SK-N-SH (cell line): ENCODE measurements around the gene OGDH. TPM values are rescaled to one million over a fixed set of nuclear protein-coding genes. Genes with fewer than 3 reads are reported as not detected.

ENCODE experiments used
- CTCF ChIA-PET: fragments of 300-600, 350-600 bp; formaldehyde crosslinking; extraction: SDS; loops from one replicate; lab custom pipeline; 2021; lab: Yijun Ruan, JAX
- POLR2A ChIA-PET: fragments of 350-600 bp; sonication (Branson Sonifier 250); formaldehyde crosslinking; extraction: SDS; loops from one replicate; lab custom pipeline; 2020; ENCODE audit warnings: antibody characterized with exemption, inconsistent platforms; lab: Yijun Ruan, JAX
- DNase-seq: peaks from one replicate; pipeline ENCODE4 v3.0.0; 2012
- H2AFZ ChIP-seq: fragments of 200-600 bp; sonication (generic); 2 replicates; pipeline ENCODE4 v1.8.1; 2016; ENCODE audit warnings: antibody characterized with exemption, mild to moderate bottlenecking, low read depth
- H3F3A ChIP-seq: fragments of 200-600 bp; sonication (generic); replicated peaks from 2 replicates; pipeline ENCODE3; 2016; ENCODE audit warnings: antibody characterized with exemption, mild to moderate bottlenecking; ENCODE audit not compliant: insufficient read depth
- H3K27ac ChIP-seq, 2 experiments: fragments of 200-500 bp in 1 of 2; fragments of 200-600 bp in 1 of 2; sonication (Bioruptor generic) in 1 of 2; sonication (generic), shearing (Covaris generic) in 1 of 2; 2 replicates each; pipeline versions ENCODE4 v1.5.1 to v1.6.1; 2014 to 2016; ENCODE audit warnings: low read depth in 2 of 2, inconsistent platforms in 1 of 2, low read length in 1 of 2, mild to moderate bottlenecking in 1 of 2, mixed read lengths in 1 of 2
- H3K27me3 ChIP-seq: fragments of 200-600 bp; sonication (generic), shearing (Covaris generic); 2 replicates; pipeline ENCODE4 v1.6.1; 2016; ENCODE audit warnings: mixed run types; ENCODE audit not compliant: insufficient read depth
- H3K36me3 ChIP-seq, 2 experiments: fragments of 200-500 bp in 1 of 2; fragments of 200-600 bp in 1 of 2; sonication (Bioruptor generic) in 1 of 2; sonication (generic) in 1 of 2; replicated peaks in 1 of 2; 2 replicates each; pipeline versions ENCODE3 to v1.5.1; 2014 to 2016; ENCODE audit warnings: low read length in 1 of 2, mild to moderate bottlenecking in 1 of 2; ENCODE audit not compliant: insufficient read depth in 2 of 2, control insufficient read depth in 1 of 2
- H3K4me1 ChIP-seq, 2 experiments: fragments of 200-500 bp in 1 of 2; fragments of 200-600 bp in 1 of 2; sonication (Bioruptor generic) in 1 of 2; sonication (generic), shearing (Covaris generic) in 1 of 2; 2 replicates each; pipeline versions ENCODE4 v1.5.1 to v1.6.1; 2014 to 2016; ENCODE audit warnings: low read depth in 1 of 2, low read length in 1 of 2, mixed run types in 1 of 2; ENCODE audit not compliant: insufficient read depth in 2 of 2, control insufficient read depth in 1 of 2
- H3K4me2 ChIP-seq: fragments of 200-600 bp; sonication (generic), shearing (Covaris generic); 2 replicates; pipeline ENCODE4 v1.6.1; 2017; ENCODE audit warnings: mixed run types
- H3K4me3 ChIP-seq, 2 experiments: fragments of 200-500 bp in 1 of 2; fragments of 200-600 bp in 1 of 2; sonication (Bioruptor generic) in 1 of 2; sonication (generic), shearing (Covaris generic) in 1 of 2; 2 replicates each; pipeline versions ENCODE4 v1.5.1 to v1.8.1; 2014 to 2016; ENCODE audit warnings: low read depth in 2 of 2, inconsistent platforms in 1 of 2, low read length in 1 of 2, mild to moderate bottlenecking in 1 of 2, mixed read lengths in 1 of 2, moderate library complexity in 1 of 2
- H3K79me2 ChIP-seq: fragments of 200-600 bp; sonication (generic); 2 replicates; pipeline ENCODE4 v1.8.1; 2017; ENCODE audit warnings: mild to moderate bottlenecking; ENCODE audit not compliant: insufficient read depth
- H3K9ac ChIP-seq: fragments of 200-600 bp; sonication (generic); 2 replicates; pipeline ENCODE4 v1.6.1; 2017; ENCODE audit warnings: mixed run types
- H3K9me2 ChIP-seq: fragments of 200-600 bp; sonication (generic); 2 replicates; pipeline ENCODE4 v1.6.1; 2017; ENCODE audit warnings: mixed run types
- H3K9me3 ChIP-seq: fragments of 200-600 bp; sonication (generic); 2 replicates; pipeline ENCODE4 v1.6.1; 2017; ENCODE audit warnings: mixed run types, mild to moderate bottlenecking, moderate library complexity
- H4K20me1 ChIP-seq: fragments of 200-600 bp; sonication (generic); 2 replicates; pipeline ENCODE4 v1.6.1; 2017; ENCODE audit warnings: mild to moderate bottlenecking, mixed run types; ENCODE audit not compliant: insufficient read depth
- CTCF ChIP-seq: fragments of 200-600 bp; sonication (generic); IDR thresholded peaks from 2 replicates; pipeline ENCODE4 v1.6.1; 2017; ENCODE audit warnings: antibody characterized with exemption, mild to moderate bottlenecking, moderate library complexity
- EZH2phosphoT487 ChIP-seq: fragments of 200-600 bp; sonication (generic); IDR thresholded peaks from 2 replicates; pipeline ENCODE4 v1.6.1; 2017; ENCODE audit warnings: low read depth, mixed run types, mild to moderate bottlenecking, antibody characterized with exemption, moderate library complexity, borderline replicate concordance
- FOSL2 ChIP-seq: IDR thresholded peaks from 2 replicates; pipeline ENCODE4 v1.4.0; 2012; ENCODE audit warnings: low read depth, mild to moderate bottlenecking, moderate library complexity, borderline replicate concordance
- FOXJ3 ChIP-seq: sonication (generic); formaldehyde crosslinking; IDR thresholded peaks from 2 replicates; pipeline ENCODE4 v1.5.1; 2020; ENCODE audit warnings: mild to moderate bottlenecking, missing genetic modification reagents
- FOXM1 ChIP-seq: IDR thresholded peaks from 2 replicates; pipeline ENCODE4 v1.4.0; 2012; ENCODE audit warnings: low read depth, mild to moderate bottlenecking
- GABPA ChIP-seq: IDR thresholded peaks from 2 replicates; pipeline ENCODE4 v1.4.0; 2012; ENCODE audit warnings: low read depth, mild to moderate bottlenecking
- GATA2 ChIP-seq: sonication (generic); formaldehyde crosslinking; IDR thresholded peaks from 2 replicates; pipeline ENCODE4 v1.5.0; 2020; ENCODE audit warnings: mild to moderate bottlenecking, missing genetic modification reagents
- JUND ChIP-seq: IDR thresholded peaks from 2 replicates; pipeline ENCODE4 v1.4.0; 2012
- MEF2A ChIP-seq: IDR thresholded peaks from 2 replicates; pipeline ENCODE4 v1.4.0; 2012; ENCODE audit warnings: low read depth, borderline replicate concordance
- MXI1 ChIP-seq: IDR thresholded peaks from 2 replicates; pipeline ENCODE4 v1.6.1; 2012; ENCODE audit warnings: mild to moderate bottlenecking, low read depth, low read length, improper control_type of control experiment
- RAD21 ChIP-seq: IDR thresholded peaks from 2 replicates; pipeline ENCODE4 v1.6.1; 2012; ENCODE audit warnings: mild to moderate bottlenecking, low read length
- RFX5 ChIP-seq: IDR thresholded peaks from 2 replicates; pipeline ENCODE4 v1.6.1; 2012; ENCODE audit warnings: mild to moderate bottlenecking, improper control_type of control experiment, low read length
- RXRA ChIP-seq: IDR thresholded peaks from 2 replicates; pipeline ENCODE4 v1.4.0; 2012; ENCODE audit warnings: low read depth, mild to moderate bottlenecking, borderline replicate concordance
- SIN3A ChIP-seq: IDR thresholded peaks from 2 replicates; pipeline ENCODE4 v1.6.1; 2012; ENCODE audit warnings: low read depth, mild to moderate bottlenecking, low read length, moderate library complexity, borderline replicate concordance
- SMC3 ChIP-seq: IDR thresholded peaks from 2 replicates; pipeline ENCODE4 v1.6.1; 2012; ENCODE audit warnings: low read depth, low read length, improper control_type of control experiment
- TCF12 ChIP-seq: IDR thresholded peaks from 2 replicates; pipeline ENCODE4 v1.4.0; 2012
- TEAD4 ChIP-seq: IDR thresholded peaks from 2 replicates; pipeline ENCODE4 v1.4.0; 2012; ENCODE audit warnings: mild to moderate bottlenecking, borderline replicate concordance; ENCODE audit not compliant: insufficient read depth
- USF2 ChIP-seq: fragments of 150-350 bp; IDR thresholded peaks from 2 replicates; pipeline ENCODE4 v1.6.1; 2017; ENCODE audit warnings: antibody characterized with exemption, low read length, low read depth, borderline replicate concordance
- ZBTB33 ChIP-seq: IDR thresholded peaks from 2 replicates; pipeline ENCODE4 v1.4.0; 2012; ENCODE audit warnings: low read depth, borderline replicate concordance
- WGBS: methylation state at CpG from one replicate; pipeline ENCODE4 v1.1.6; 2017; ENCODE audit warnings: low lambda C conversion rate; 5-methylcytosine and 5-hydroxymethylcytosine counted together
- polyA plus RNA-seq, 3 experiments: library from polyadenylated mRNA; depleted of rRNA; stranded (reverse); fragments of >200 nt; gene quantifications; 2 replicates each; pipeline ENCODE4 v1.2.3, GENCODE V29; 2012
- TF ChIP-seq, protein P1 (sequence below): IDR thresholded peaks from 2 replicates; pipeline ENCODE4 v1.4.0; 2012; ENCODE audit warnings: low read depth, borderline replicate concordance

OGDH gene
- polyA plus RNA-seq, 1 of the 3 experiments (the other 2 are of a cell fraction) = 69.4 TPM

DNA sequence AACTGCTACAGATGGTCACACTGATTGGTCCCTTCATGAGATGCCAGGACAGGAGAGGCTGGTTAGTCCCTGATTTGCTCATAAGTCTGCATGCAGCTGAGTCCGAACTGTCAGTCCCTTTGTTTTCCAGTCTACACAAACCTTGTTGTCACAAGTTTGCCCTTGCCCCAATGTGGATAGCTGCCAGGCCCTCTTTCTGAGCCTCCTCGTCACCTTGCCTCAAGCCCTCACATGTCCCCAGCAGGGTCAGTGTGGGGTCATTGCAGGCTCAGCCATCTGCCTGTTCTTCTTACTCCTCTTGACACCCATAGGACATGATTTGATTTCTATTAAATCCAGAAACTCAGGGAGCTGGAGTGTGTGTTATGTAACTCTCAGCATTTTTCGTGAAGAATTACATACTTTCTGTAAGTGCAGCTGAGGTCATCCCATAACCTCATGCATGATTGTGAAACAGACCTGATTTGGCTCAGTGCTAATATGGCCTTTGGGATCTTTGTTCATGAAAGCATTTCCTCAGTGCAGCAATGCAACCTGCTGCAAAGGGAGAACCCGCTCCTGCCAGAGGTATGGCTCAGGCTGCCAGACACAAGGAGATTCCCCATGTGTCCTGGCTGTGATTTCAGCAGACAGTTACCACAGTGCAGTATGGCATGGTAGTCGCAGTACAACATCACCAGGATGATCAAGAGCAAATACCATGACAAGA is 72.2 kb downstream of the OGDH start (continued):
- no peak for TF ChIP-seq MEF2A
- TF ChIP-seq GATA2 (CRISPR knock-in tag) = no peak
- TF ChIP-seq GABPA = no peak
- no peak for TF ChIP-seq SMC3

GRCh38 chr7:44681645-44682044 is 75.2 kb downstream of the OGDH start:
- Histone ChIP-seq H3K9ac (no peak overlapping the region), H3K27ac (no peak overlapping the region), H3F3A (peaks cover 4% of the 10 kb centered on the region), H3K27me3 (no peaks in the 10 kb centered on the region), H3K4me3 (no peak overlapping the region), H3K9me3 (no peaks in the 10 kb centered on the region), H3K4me2 (no peak overlapping the region), H3K9me2 (no peaks in the 10 kb centered on the region), H3K4me1 (peaks cover 0 to 7% of the 10 kb centered on the region in 2 experiments; a peak in 1 of 4 replicates), H2AFZ (no peak overlapping the region), H4K20me1 (no peaks in the 10 kb centered on the region), H3K36me3 (peaks cover 8 to 25% of the 10 kb centered on the region in 2 experiments), H3K79me2 (no peaks in the 10 kb centered on the region)
- ChIA-PET POLR2A (no interaction called here), CTCF (interaction anchor here (1.3 kb wide), 1 partner anchor 163 kb away, joined by 3 read pairs; no protein-coding TSS in a partner anchor)
- DNase-seq = no peak
- no peak for TF ChIP-seq SIN3A
- no peak for TF ChIP-seq FOXJ3 (CRISPR knock-in tag)
- 90% methylated on average over 9 of the region's 9 CpGs for WGBS

DNA sequence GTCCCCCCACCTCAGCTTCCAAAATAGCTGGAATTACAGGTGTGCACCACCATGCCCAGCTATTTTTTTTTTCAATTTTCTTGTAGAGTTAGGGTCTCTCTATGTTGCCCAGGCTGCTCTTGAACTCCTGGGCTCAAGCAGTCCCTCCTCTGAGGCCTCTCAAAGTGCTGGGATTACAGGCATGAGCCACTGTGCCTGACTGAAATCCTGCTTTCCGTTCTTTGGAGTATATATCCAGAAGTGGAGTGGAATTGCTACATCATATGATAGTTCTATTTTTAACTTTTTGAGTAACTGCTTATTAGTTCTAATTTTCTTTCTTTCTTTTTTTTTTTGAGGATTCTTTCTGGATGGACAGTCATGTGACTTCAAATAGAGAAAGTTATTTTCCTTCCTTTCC is 79.3 kb downstream of the OGDH start:
- WGBS = 76% methylated on average over 1 of the region's 1 CpG
- H3K4me2 ChIP-seq = no peak overlapping the region
- no peak overlapping the region for H2AFZ ChIP-seq
- peaks cover 9 to 22% of the 10 kb centered on the region in 2 experiments for H3K36me3 ChIP-seq
- no peaks in the 10 kb centered on the region for H3K9me3 ChIP-seq
- no peaks in the 10 kb centered on the region for H3K9me2 ChIP-seq
- H3K79me2 ChIP-seq = no peaks in the 10 kb centered on the region
- H3K4me3 ChIP-seq = no peak overlapping the region
- H3K27ac ChIP-seq = no peak overlapping the region; a peak in 1 of 4 replicates
- POLR2A ChIA-PET = no interaction called here
- no peaks in the 10 kb centered on the region for H3K27me3 ChIP-seq
- peaks cover 5% of the 10 kb centered on the region for H3F3A ChIP-seq
- H3K9ac ChIP-seq = no peak overlapping the region
- CTCF ChIA-PET = interaction anchor here (1.1 kb wide), 1 partner anchor 16 kb away, joined by 3 read pairs; no protein-coding TSS in a partner anchor
- no peaks in the 10 kb centered on the region for H3K4me1 ChIP-seq
- DNase-seq = no peak
- H4K20me1 ChIP-seq = no peaks in the 10 kb centered on the region
- no peak for TF ChIP-seq FOSL2
- TF ChIP-seq ZBTB33 = no peak
- no peak for TF ChIP-seq RXRA
- no peak for TF ChIP-seq JUND
- no peak for TF ChIP-seq RFX5
- TF ChIP-seq MXI1 = no peak
- TF ChIP-seq RAD21 = no peak
- no peak for TF ChIP-seq GABPA
- TF ChIP-seq EZH2phosphoT487 = no peak
- no peak for TF ChIP-seq SMC3
- no peak for TF ChIP-seq CTCF
- TF ChIP-seq, protein P1, sequence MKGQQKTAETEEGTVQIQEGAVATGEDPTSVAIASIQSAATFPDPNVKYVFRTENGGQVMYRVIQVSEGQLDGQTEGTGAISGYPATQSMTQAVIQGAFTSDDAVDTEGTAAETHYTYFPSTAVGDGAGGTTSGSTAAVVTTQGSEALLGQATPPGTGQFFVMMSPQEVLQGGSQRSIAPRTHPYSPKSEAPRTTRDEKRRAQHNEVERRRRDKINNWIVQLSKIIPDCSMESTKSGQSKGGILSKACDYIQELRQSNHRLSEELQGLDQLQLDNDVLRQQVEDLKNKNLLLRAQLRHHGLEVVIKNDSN = no peak; the same call in 1 of the 2 replicates
- no peak for TF ChIP-seq TEAD4
- no peak for TF ChIP-seq FOXM1
- TF ChIP-seq TCF12 = no peak
- no peak for TF ChIP-seq USF2
- no peak for TF ChIP-seq FOXJ3 (CRISPR knock-in tag)
